GM21529 (cell line): ENCODE results near the gene BRMS1.
"Not testable (repeated sequence)": the region's sequence is repeated elsewhere in the genome, so short reads cannot be mapped to it uniquely, and the experiment has no call there.

ENCODE experiments used
- ATAC-seq: cut with Tn5 transposase; IDR thresholded peaks from one replicate; pipeline ENCODE4 v1.9.1; 2021; ENCODE audit not compliant: unreplicated experiment

BRMS1 gene

DNA sequence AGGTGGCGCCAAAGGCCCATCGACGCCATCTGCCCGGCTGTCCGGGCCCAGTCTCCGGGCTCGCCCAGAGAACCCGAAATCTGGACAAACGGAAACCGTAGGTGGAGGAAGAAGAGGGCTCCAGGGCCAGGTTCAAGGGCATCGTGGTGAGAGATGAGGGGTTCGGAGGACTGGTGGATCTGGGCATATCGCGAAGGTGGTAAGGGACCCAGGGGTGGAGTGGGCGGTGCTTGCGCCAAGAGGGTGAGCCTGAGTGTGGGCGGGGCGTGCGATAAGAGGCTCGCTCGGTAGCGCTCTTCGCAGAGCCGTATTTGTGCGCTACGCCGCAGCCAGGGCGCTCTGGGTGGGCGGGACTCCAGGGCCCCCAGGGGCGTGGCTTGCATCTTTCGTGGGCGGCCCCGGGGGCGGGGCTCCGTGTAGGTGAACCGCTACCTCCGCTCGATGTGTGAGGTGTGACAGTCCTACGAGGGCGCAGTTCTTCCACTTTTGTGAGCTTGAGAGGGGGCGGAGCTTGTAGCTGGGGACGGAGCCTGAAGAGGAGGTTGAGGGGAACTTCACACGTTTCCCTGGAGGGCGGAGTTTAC is 32.8 kb downstream of the BRMS1 start:
- ATAC-seq = peak; percentile 67

DNA sequence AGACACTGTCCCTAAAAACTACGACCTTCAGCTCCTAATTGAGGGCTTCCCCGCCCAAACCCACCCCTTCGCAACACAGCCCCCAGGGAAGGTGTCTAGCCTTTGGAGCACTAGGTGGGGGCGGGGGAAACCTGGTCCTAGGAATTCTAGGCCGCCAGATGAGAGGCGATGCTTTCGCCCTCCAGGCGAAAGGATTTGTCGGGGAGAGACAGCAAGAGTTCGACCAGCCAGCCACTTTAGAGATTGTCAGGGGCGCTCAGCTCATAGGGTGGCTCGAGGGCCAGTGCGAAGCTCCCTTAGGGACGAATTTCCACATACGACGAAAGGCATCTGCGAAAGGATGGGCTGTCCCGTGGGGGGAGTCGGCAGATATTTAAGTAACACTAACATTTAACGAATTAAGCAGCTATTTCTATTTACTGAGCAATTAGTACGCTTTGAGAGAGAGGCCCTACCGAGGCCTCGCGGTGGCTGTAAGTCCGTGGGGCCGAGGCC is 33.4 kb downstream of the BRMS1 start:
- no peak for ATAC-seq

DNA sequence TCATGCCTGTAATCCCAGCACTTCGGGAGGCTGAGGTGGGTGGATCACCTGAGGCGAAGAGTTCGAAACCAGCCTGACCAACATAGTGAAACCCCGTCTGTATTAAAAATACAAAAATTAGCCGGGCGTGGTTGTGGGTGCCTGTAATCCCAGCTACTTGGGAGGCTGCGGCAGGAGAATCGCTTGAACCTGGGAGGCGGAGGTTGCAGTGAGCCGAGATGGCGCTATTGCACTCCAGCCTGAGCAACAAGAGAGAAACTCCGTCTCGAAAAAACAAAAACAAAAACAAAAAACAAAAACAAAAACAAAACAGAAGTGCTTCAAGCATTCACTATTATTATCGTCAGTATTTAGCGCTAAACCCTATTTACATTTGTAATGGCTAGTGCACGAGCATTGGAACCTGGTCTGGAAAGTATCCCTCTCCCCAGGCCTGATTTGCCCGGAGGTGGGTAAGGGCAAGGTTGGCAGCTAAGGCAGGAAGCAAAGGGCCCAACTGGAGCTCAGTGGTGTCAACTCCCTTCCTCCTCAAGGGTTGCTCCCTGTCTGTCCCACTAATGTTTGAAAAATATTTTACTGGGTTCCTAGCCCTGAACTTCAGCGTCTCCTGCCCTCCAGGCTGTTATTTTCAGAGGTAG is 34.0 kb downstream of the BRMS1 start:
- not testable (repeated sequence) for ATAC-seq

DNA sequence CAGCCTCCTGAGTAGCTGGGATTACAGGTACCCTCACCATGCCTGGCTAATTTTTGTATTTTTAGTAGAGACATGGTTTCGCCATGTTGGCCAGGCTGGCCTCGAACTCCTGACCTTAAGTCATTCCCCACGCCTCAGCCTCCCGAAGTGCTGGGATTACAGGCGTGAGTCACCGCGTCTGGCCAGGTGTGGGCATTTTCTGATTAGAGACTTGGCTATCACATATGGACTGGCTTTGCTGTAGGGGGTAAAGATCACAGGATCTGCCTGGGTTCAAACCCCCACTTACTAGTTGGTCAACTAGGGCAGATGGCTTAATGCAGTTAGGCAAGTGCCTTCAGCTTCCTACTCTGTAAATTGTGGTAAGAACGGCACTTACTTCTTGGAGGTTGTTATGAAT is 34.6 kb downstream of the BRMS1 start:
- no peak for ATAC-seq

DNA sequence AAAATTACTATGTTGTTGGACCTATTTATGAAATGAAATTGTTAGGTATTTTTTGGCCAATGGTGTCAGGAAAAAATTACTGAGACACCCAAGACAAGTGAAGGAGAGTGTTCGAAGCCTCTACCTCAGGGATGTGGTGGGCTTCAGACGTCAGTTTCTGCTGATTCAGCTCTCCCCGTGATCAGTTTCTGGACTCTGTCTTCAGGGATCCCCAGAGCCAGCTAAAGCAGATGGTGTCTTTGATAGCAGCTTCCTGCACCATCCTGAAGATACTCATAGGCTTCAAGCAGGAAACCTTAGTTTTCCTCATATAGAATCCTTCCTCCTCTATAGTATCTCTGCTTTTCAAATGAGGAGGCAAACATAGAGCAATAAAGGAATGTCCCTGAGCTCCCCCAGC is 35.4 kb downstream of the BRMS1 start:
- ATAC-seq = no peak

DNA sequence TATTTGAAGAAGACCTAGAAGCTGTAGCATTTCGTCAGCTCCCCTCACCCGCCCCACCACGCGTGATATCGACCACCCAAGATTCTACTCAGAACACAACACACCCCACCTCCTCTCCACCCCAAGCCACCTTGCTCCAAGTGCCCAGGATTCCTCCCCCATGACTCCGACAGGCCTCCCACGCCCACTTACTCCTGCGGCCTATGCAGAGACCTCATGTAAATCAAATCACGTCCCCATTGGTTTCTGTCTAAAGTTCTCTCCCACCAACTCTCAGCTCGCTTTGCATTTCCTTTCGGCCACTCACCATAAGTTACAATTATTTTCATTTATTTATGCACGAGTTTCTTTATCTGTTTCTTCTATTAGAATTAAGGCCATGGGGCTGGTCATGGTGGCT is 42.2 kb downstream of the BRMS1 start:
- no peak for ATAC-seq

DNA sequence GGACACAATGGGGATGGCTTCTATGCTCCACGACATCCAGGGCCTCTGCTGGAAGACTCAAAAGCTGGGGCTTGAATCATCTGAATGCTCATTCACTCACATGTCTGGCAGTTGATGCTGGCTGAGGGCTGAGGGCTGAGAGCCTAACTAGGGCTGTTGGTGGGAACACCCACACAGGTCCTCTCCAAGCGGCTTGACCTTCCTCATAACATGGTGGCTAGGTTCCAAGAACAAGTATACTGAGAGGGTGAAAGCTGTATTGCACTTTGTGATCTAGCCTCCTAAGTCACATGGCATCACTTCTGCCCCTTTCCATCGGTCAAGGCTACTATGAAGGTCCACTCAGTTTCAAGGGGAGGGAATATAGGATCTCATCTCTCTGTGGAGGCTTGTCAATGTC is 45.7 kb downstream of the BRMS1 start:
- no peak for ATAC-seq

DNA sequence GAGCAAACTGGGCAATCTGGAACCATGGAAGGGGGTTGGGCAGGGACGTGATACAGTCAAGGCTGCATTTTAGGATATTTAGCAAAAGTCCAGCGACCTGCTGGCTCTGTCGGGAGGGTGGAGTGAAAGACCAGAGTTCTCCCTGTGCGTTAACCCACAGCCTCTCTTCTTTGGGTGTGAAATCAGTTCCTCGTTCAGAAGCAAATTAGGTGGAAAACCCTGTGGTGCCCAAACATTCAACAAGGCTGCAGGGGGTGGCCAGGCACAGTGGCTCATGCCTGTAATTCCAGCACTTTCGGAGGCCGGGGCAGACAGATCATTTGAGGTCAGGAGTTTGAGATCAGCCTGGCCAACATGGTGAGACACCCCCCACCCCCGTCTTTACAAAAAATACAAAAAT is 47.3 kb downstream of the BRMS1 start:
- no peak for ATAC-seq

DNA sequence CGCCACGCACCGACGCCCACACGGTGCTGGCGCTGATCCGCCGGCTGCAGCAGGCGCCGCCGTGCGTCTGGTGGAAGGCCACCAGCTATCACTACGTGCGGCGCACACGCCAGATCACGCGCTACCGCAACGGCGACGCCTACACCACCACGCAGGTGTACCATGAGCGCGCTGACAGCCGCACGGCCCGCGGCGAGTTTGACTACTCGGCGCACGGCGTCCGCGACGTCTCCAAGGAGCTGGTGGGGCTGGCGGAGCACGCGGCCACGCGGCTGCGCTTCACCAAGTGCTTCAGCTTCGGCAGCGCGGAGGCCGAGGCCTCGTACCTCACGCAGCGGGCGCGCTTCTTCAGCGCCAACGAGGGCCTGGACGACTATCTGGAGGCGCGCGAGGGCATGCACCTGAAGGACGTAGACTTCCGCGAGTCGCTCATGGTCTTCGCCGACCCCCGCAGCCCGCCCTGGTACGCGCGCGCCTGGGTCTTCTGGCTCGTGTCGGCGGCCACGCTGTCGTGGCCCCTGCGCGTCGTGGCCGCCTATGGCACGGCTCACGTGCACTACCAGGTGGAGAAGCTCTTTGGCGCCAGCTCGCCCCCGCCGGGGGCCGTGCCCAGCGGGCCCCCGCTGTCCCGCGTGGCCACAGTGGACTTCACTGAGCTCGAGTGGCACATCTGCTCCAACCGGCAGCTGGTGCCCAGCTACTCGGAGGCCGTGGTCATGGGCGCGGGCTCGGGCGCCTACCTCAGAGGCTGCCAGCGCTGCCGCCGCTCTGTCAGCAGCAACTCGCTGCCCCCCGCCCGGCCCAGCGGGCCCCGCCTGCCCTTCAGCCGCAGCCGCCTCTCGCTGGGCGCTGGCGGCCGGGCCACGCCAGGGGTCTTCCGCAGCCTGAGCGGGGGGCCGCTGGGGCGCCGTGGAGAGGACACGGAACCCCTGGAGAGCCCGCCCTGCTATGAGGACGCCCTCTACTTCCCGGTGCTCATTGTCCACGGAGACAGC is 50.0 kb downstream of the BRMS1 start:
- no peak for ATAC-seq

DNA sequence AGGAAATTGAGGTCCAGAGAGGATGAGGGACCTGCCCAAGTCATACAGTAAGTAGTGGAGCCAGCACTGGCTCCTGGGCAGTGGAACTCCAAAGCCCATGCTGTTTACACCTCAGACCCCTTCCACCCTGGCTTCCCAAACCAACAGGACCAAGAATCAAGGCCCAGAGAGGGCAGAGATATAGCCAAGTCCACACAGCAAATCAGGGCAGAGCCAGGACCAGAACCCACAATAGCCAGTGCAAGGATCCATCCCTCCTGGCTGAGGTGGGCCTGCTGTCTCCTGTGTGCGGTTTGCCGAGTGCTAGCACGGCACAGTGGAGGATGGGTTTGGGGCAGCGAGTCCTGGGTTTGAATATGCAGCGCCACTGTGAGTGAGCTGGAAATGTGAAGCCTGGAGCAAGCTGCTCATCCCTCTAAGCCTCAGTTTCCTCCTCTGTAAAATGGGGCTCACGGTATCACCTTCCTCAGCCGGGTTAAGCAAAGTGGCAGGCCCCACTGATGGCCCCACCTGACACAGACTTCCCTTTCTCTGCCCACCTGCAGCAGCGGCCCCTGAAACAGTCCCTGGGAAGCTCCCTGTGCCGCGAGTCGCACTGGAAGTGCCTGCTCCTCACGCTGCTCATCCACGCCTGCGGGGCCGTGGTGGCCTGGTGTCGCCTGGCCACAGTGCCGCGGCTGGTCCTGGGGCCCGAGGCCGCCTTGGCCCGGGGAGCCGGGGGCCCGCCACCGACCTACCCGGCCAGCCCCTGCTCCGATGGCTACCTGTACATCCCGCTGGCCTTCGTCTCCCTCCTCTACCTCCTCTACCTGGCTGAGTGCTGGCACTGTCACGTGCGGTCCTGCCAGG is 50.9 kb downstream of the BRMS1 start:
- no peak for ATAC-seq

DNA sequence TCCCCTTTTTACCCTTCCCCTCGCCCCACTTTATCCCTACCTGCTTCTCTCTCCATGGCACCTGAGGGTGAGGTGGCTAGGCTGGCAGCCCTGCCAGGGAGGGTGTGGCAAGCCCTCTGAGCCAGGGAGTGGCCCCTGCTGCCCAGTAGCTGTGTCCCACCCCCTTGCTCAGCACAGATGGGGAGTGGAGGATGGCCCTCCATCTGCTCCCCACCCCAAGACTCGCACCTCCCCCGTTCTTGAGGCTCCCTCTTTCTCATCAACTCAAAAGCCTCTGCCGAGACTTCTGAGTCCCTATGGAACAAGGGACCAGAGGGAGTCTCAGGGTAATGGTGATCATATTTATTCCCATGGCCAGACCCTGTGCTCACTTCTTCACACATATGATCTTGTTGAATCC is 51.6 kb downstream of the BRMS1 start:
- no peak for ATAC-seq

DNA sequence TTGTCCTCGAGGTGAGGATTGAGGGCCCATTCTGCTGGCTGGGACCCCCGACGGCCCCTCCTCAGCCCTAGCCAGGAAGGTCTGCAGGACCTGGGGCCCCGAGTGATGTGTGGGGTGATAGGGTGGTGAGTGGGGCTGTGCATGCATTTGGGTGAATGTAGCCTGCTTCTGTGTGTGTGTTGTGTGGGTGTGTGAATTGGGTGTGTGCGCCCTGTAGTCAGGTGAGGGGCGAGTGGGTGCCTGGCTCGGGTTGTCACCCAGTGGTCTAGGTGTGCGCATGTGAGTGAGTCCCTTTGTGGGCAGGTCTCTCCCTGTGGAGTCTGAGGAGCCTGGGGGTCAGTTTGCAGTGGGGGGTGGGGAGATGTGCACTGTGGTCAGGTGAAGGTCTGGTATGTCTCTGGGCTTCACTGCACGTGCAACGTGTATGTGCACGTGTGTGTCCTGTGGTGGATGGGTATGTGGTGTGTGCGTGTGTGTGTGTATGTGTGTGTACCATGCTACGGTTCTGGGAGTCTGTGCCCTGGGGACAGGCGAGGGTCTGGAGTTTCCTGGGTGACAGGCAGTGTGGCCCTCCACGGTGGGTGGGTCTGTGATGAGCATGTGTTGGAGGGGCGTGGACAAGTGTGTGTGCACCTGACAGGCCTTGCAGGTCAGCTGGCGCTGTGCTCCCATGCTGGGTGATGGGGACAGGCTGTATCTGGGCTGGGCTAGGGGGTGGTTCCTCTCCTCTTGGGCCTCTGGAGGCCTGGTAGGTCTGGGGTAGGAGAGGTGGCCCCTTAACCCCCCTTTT is 52.2 kb downstream of the BRMS1 start:
- ATAC-seq = no peak

DNA sequence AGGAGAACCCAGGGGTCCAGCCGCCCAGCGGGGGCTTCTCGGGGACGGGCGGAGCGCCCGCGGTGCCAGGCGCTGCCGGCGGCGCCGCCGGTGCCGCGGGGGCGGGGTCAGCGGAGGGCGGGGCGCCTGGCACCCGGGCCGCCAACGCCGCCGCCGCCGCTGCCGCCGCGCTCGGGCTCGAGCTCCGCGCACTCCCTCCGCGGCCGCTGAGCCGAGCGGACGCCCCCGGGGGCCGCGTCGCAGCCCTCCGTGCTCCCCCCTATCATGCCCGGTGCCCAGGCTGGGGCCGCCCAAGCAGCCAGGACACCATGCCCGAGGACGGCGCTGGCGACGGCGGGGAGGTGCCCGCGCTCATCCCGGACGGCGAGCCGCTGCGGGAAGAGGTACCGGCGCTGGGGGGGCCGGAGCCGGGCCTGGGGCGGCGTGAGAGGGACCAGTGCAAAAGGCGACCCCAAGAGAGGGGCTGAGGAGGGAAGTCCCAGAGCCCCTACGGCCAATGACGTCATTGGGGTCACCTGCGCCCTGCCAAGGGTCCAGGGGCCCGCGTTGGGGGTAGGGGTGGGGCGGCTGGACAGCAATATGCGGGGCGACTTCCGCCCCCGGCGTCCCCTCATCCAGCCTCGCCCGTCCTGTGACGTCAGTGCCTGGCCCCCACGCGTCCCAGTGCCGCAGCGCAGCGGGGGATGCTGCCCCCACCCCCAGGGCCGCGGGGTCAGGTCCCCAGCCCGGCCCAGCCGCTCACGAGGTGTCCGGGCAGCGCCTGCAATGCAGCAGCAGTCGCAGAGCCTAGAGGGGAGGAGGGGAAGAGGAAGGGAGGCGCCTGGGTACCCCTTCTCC is 53.0 kb downstream of the BRMS1 start, which contains the start of gene TMEM151A:
Gene TMEM151A, plus strand, starts transcription at position 189 of the 837 bp plus-strand sequence. Its CDS starts 120 bp downstream, at position 309.
- ATAC-seq = no peak

DNA sequence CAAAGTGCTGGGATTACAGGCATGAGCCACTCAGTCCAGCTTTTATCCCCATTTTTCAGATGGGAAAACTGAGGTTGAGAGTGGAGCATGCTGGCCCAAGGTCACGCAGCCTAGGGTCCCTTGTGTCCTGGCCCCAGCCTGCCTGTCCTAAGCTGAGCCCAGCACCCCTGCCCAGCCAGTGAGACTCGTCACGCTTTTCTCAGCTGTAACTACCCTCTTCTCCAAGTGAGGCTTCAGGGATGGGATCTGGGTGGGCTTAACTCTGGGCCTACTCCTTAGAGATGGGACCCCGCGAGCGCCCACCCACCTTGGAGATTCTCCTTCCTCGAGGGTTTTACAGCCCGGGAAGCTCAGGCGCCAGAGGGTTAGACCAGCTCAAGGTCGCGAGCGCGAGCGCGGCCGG is 53.6 kb downstream of the BRMS1 start:
- ATAC-seq = no peak

DNA sequence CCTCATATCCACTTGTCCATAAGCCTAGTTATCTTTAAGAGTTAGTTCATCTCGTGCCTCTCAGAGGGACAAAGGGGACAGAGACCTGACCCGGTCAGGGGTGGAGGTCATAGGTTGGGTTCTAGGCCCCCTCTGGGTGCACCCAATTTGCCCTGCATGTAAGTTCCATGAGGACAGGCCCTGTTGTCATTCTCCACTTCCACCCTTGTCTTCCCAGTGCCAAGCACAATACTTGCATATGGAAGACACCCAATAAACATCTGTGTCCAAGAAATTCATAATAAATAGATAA is 54.6 kb downstream of the BRMS1 start:
- ATAC-seq = no peak

DNA sequence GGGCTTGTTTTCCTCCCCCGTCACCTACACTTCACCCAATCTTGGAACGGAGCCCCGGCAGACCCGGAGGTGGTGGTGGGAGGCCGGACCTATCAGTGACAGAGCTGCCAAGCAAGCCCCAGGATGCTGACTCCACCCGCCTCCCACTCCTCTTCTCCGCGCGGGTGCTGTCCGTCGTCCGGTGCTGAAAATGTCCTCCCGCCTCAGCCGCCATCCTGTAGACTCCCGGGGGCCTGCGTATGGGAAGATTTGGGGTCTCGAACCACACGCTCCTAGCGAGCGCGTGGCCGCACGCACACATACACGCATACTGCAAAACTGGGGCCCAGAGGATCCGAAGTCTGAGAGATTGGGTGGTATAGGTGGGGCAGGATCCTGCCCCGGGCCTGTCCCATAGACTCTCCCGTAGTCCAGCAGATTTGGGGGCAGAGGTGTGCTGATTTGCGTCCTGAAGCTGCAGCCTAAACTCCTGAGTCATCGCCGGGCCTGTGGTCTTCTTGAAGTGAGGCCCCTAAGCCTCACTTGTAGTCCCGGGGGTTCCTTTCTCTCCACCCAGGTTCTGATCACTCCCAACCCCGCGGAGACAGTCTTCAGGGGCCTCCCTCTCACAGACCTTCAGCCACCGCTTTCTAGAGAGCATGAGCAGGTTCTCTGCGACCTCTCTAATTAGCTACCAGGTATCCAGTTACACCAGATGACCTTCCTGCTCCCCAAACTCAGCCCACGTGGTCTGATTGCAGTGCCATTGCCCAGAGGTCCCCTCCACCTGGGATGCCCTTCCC is 55.2 kb downstream of the BRMS1 start:
- ATAC-seq = peak; percentile 26

DNA sequence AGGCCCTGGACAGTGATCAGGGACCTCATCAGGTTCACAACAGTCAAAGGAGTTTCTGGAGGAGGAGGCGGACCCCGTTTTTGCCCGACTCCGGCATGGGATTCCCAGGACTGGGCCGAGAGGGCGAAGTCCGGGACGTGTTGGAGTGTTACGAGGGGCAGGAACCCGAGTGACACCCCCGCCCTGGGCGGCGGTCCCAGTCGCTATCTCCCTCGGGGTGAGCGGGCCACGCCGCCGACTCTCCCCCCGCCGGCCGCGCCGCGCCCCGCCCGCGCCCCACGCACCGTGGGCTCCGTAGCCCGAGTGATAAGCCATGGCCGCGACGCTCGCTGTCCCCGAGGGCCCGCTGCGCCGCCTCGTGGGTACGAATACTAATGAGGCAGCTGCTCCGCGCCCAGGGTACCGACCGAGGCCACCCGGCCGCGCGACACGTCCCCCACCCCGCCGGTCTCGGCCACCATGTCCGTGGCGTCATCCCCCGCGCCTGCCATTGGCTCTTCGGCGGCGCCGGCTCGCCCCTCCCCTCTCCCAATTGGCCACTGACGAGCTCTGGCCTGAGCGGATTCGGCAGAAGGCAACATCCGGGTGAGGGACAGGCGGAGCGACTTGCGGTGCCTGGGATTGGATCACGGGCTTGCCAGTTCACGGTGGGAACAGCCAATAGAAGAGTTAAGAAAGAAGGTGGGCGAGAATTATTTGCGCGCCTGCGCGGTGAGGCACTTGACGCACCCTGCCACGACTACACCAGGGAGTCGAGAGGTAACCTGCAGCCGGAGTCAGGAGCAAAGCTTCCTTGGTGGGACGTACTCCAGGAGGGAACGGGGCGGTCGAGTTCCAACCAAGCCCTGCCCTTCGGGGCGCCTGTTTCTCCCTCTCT is 56.0 kb downstream of the BRMS1 start, which contains the start of gene YIF1A:
Gene YIF1A, minus strand, starts transcription at position 473 of the 877 bp plus-strand sequence. Its CDS starts 158 bp downstream, at position 315.
- peak; percentile 93 for ATAC-seq
